Activated T-helper 1 cell treated with anti-CD3 and anti-CD28 coated beads, Interleukin-12 subunit alpha, Interleukin-12 subunit beta, Interleukin-2, Interleukin-4 antibody, amounts not matched to agents 30 ng/mL and 10 ng/mL and 1 ng/mL, durations not matched to agents 14 hours and 24 hours and 36 hours (primary cell): ENCODE data around the gene ZPLD1. TPM values are rescaled to one million over a fixed set of nuclear protein-coding genes. Genes with fewer than 3 reads are reported as not detected.

ENCODE experiments used
- DNase-seq: peaks from one replicate; pipeline ENCODE4 v3.0.0; 2021; ENCODE audit warnings: low spot score
- H3K27ac Mint-ChIP-seq: one replicate; pipeline ENCODE4 v1.8.0; 2021; ENCODE audit warnings: mild to moderate bottlenecking, mixed read lengths
- H3K27me3 Mint-ChIP-seq: one replicate; pipeline ENCODE4 v1.8.0; 2022; ENCODE audit warnings: mild to moderate bottlenecking, moderate library complexity, mixed read lengths; ENCODE audit not compliant: insufficient read depth
- H3K36me3 Mint-ChIP-seq: one replicate; pipeline ENCODE4 v1.8.0; 2021; ENCODE audit warnings: low read depth, mixed read lengths
- H3K4me1 Mint-ChIP-seq: one replicate; pipeline ENCODE4 v1.8.0; 2021; ENCODE audit warnings: low read depth, mixed read lengths
- H3K4me3 Mint-ChIP-seq: one replicate; pipeline ENCODE4 v1.8.0; 2021; ENCODE audit warnings: mild to moderate bottlenecking, moderate library complexity, mixed read lengths
- H3K9me3 Mint-ChIP-seq: one replicate; pipeline ENCODE4 v1.8.0; 2021; ENCODE audit warnings: mixed read lengths
- intact Hi-C: fragments of 100-400 bp; cut with micrococcal nuclease; formaldehyde crosslinking; loops from one replicate; pipeline ENCODE4 v1.15.1; 2024
- total RNA-seq: library from RNA; stranded (reverse); gene quantifications from 2 replicates; pipeline ENCODE4 v1.2.3, GENCODE V29; 2022

Gene ZPLD1
- total RNA-seq, 1 donor from 2014 or later = not detected

- H3K4me1 Mint-ChIP-seq = no peaks in the 10 kb centered on the region
These were observed 9.3 kb downstream of the ZPLD1 start for GRCh38 chr3:102444101-102444500.

GRCh38 chr3:102447272-102447671 lies 12.5 kb downstream of the ZPLD1 start:
- H3K4me1 Mint-ChIP-seq = no peaks in the 10 kb centered on the region
- intact Hi-C loops = no loop called here
- H3K27me3 Mint-ChIP-seq = peaks cover 2% of the 10 kb centered on the region
- no peaks in the 10 kb centered on the region for H3K36me3 Mint-ChIP-seq
- H3K27ac Mint-ChIP-seq = no peak overlapping the region
- no peak for DNase-seq
- no peak overlapping the region for H3K4me3 Mint-ChIP-seq
- H3K9me3 Mint-ChIP-seq = no peaks in the 10 kb centered on the region

More at GRCh38 chr3:102444101-102444500, 9.3 kb downstream of the ZPLD1 start:
- no peaks in the 10 kb centered on the region for H3K36me3 Mint-ChIP-seq
- H3K9me3 Mint-ChIP-seq = no peaks in the 10 kb centered on the region
- intact Hi-C loops = no loop called here
- H3K27ac Mint-ChIP-seq = no peak overlapping the region
- H3K4me3 Mint-ChIP-seq = no peak overlapping the region
- DNase-seq = no peak
- H3K27me3 Mint-ChIP-seq = peaks cover 2% of the 10 kb centered on the region

DNA sequence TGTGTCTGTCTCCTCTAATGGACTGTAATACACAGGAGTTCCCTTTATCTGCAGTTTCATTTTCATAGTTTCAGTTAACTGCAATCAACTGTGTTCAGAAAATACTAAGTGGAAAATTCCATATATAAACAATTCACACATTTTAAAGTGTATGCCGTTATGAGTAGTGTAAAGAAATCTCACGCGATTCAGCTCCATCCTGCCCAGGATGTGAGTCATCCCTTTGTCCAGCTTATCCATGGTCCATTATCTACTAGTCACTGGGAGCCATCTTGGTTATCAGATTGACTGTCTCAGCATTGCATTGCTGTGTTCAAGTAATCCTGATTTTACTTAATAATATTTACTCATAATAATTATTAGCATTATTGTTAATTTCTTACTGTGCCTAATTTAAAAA lies 14.5 kb downstream of the ZPLD1 start:
- no peak for DNase-seq
- Mint-ChIP-seq H3K9me3 (no peaks in the 10 kb centered on the region), H3K27ac (no peak overlapping the region), H3K36me3 (no peaks in the 10 kb centered on the region), H3K4me1 (no peaks in the 10 kb centered on the region), H3K4me3 (no peak overlapping the region), H3K27me3 (peaks cover 2% of the 10 kb centered on the region)
- intact Hi-C loops = no loop called here

DNA sequence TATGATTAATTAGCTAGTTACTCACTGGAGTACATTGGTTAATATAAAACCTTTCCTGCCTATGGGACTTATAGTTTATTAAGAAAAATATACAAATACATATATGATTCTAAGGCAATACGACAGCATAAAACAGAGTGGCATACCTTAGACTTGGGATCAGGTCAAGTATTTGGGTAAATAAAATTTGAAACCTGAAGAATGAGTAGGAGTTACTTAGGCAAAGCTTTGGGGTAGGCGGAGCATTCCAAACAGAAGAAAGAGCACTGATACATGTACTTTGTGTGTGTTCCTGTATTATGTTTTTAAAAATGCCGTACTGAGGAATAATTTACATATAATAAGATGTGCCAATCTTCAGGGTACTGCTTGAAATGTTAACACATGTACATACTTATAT lies 15.1 kb downstream of the ZPLD1 start:
- H3K4me3 Mint-ChIP-seq = no peak overlapping the region
- DNase-seq = no peak
- H3K4me1 Mint-ChIP-seq = no peaks in the 10 kb centered on the region
- no peak overlapping the region for H3K27ac Mint-ChIP-seq
- H3K36me3 Mint-ChIP-seq = no peaks in the 10 kb centered on the region
- intact Hi-C loops = no loop called here
- H3K27me3 Mint-ChIP-seq = peaks cover 2% of the 10 kb centered on the region
- no peaks in the 10 kb centered on the region for H3K9me3 Mint-ChIP-seq

- no peak overlapping the region for H3K27ac Mint-ChIP-seq
- no peak overlapping the region for H3K4me3 Mint-ChIP-seq
- H3K36me3 Mint-ChIP-seq = no peaks in the 10 kb centered on the region
- intact Hi-C loops = no loop called here
- no peak for DNase-seq
- H3K9me3 Mint-ChIP-seq = no peaks in the 10 kb centered on the region
- H3K4me1 Mint-ChIP-seq = no peaks in the 10 kb centered on the region
- peaks cover 2% of the 10 kb centered on the region for H3K27me3 Mint-ChIP-seq
These were observed 16.2 kb downstream of the ZPLD1 start for GRCh38 chr3:102450976-102451375.

GRCh38 chr3:102451543-102451942 lies 16.7 kb downstream of the ZPLD1 start:
- intact Hi-C loops = no loop called here

GRCh38 chr3:102454181-102454580 lies 19.4 kb downstream of the ZPLD1 start:
- H3K9me3 Mint-ChIP-seq = no peaks in the 10 kb centered on the region
- DNase-seq = no peak
- no peaks in the 10 kb centered on the region for H3K36me3 Mint-ChIP-seq
- H3K27ac Mint-ChIP-seq = no peak overlapping the region
- intact Hi-C loops = no loop called here
- H3K4me1 Mint-ChIP-seq = no peaks in the 10 kb centered on the region
- H3K27me3 Mint-ChIP-seq = no peaks in the 10 kb centered on the region
- no peak overlapping the region for H3K4me3 Mint-ChIP-seq

More at GRCh38 chr3:102451543-102451942, 16.7 kb downstream of the ZPLD1 start:
- no peak for DNase-seq
- H3K9me3 Mint-ChIP-seq = no peaks in the 10 kb centered on the region
- H3K36me3 Mint-ChIP-seq = no peaks in the 10 kb centered on the region
- H3K4me1 Mint-ChIP-seq = no peaks in the 10 kb centered on the region
- H3K27ac Mint-ChIP-seq = no peak overlapping the region
- H3K4me3 Mint-ChIP-seq = no peak overlapping the region
- H3K27me3 Mint-ChIP-seq = peaks cover under 1% of the 10 kb centered on the region

DNA sequence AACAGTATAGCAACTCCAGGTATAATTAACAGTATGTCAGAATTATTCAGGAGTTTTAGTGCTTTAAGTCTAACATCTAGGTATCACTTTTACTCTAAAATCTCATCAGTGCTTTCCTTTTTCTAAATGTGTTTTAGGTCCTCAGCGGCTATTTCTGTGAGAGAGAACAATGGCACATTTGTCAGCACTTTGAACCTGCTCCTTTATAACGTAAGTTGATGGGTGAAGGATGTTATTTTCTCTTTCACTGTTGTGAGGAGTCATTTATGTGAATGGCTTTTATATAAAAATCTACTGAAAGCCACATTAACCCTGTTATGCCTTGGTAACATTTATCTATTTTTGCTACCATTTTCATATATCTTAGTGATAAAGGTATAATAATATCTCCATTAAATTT lies 22.8 kb downstream of the ZPLD1 start:
- Mint-ChIP-seq H3K27me3 (peaks cover 3% of the 10 kb centered on the region), H3K36me3 (no peaks in the 10 kb centered on the region), H3K4me1 (no peaks in the 10 kb centered on the region), H3K27ac (no peak overlapping the region), H3K9me3 (no peaks in the 10 kb centered on the region), H3K4me3 (no peak overlapping the region)
- intact Hi-C loops = no loop called here
- no peak for DNase-seq

DNA sequence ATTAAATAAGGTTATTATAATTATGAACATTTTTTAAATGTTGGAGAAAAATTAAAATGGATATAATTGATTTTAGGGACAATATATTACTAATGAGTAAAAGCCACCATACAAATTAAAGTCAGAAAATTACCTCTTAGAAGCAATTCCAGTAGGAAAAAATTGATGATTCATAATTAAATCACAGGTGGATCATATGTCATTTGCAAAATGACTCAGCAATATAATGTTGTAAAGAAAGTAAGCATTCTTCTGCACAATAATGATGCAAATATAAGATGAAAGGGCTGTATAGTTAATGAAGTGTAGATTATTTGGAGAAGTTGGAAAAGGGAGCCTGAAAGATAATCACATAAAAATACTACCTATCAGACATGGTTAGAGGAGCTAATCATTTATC lies 25.8 kb downstream of the ZPLD1 start:
- Mint-ChIP-seq H3K27me3 (peaks cover 5% of the 10 kb centered on the region), H3K4me3 (no peak overlapping the region), H3K4me1 (no peaks in the 10 kb centered on the region), H3K9me3 (no peaks in the 10 kb centered on the region), H3K36me3 (no peaks in the 10 kb centered on the region), H3K27ac (no peak overlapping the region)
- intact Hi-C loops = no loop called here
- no peak for DNase-seq

- DNase-seq = no peak
- Mint-ChIP-seq H3K9me3 (no peaks in the 10 kb centered on the region), H3K27ac (no peak overlapping the region), H3K4me3 (no peak overlapping the region), H3K4me1 (no peaks in the 10 kb centered on the region), H3K36me3 (no peaks in the 10 kb centered on the region), H3K27me3 (peaks cover 9% of the 10 kb centered on the region)
- intact Hi-C loops = no loop called here
These were observed 29.4 kb downstream of the ZPLD1 start for GRCh38 chr3:102464261-102464660.

GRCh38 chr3:102466001-102466400 lies 31.2 kb downstream of the ZPLD1 start:
- no peak overlapping the region for H3K27ac Mint-ChIP-seq
- H3K4me1 Mint-ChIP-seq = no peaks in the 10 kb centered on the region
- no peaks in the 10 kb centered on the region for H3K9me3 Mint-ChIP-seq
- peaks cover 9% of the 10 kb centered on the region for H3K27me3 Mint-ChIP-seq
- no peak overlapping the region for H3K4me3 Mint-ChIP-seq
- intact Hi-C loops = no loop called here
- no peak for DNase-seq
- no peaks in the 10 kb centered on the region for H3K36me3 Mint-ChIP-seq

DNA sequence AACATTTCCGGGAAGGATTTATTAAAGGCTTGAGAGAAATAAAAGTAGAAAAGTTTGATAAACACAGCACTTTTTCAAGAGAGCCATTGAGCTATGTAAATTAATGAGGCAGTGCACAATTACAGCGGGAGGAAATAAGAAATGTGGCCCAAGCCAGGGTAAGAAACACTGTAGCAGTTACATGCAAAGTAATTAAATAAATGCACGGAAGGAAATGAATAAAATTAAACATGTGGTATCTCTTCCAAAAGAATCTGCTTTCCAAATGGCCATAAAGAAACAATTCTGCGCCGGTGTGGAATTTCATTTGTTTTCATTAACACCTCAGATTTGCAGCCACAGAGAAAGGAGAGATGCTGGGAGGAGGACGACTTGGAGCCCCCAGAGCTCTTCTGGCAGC lies 35.3 kb downstream of the ZPLD1 start:
- no peak for DNase-seq
- Mint-ChIP-seq H3K4me1 (no peaks in the 10 kb centered on the region), H3K27me3 (peaks cover 6% of the 10 kb centered on the region), H3K27ac (no peak overlapping the region), H3K9me3 (no peaks in the 10 kb centered on the region), H3K4me3 (no peak overlapping the region), H3K36me3 (no peaks in the 10 kb centered on the region)
- intact Hi-C loops = no loop called here

DNA sequence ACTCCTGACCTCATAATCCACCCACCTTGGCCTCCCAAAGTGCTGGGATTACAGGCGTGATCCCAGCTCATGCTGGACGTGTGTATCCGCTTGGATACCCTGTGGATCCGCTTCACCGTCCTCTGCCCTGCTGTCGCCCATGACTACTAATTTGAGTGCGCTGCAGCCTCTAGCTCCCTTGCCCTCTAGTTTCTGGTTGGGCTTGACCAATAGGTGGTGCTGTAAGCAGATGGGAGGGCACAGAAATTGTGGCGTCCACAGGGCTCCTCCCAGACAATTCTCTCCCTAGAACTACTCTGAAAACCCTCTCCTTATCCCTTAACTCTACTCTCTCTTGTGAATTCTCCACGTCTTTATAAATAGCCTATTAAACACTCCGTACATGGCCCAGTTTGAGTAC lies 36.2 kb downstream of the ZPLD1 start:
- peaks cover 2% of the 10 kb centered on the region for H3K27me3 Mint-ChIP-seq
- intact Hi-C loops = no loop called here
- no peak overlapping the region for H3K27ac Mint-ChIP-seq
- H3K36me3 Mint-ChIP-seq = no peaks in the 10 kb centered on the region
- H3K9me3 Mint-ChIP-seq = no peaks in the 10 kb centered on the region
- H3K4me3 Mint-ChIP-seq = no peak overlapping the region
- no peaks in the 10 kb centered on the region for H3K4me1 Mint-ChIP-seq
- no peak for DNase-seq

GRCh38 chr3:102471491-102471890 lies 36.7 kb downstream of the ZPLD1 start:
- no peak overlapping the region for H3K27ac Mint-ChIP-seq
- no peak for DNase-seq
- H3K27me3 Mint-ChIP-seq = peaks cover 2% of the 10 kb centered on the region
- H3K4me1 Mint-ChIP-seq = no peaks in the 10 kb centered on the region
- H3K36me3 Mint-ChIP-seq = no peaks in the 10 kb centered on the region
- no peaks in the 10 kb centered on the region for H3K9me3 Mint-ChIP-seq
- intact Hi-C loops = no loop called here
- no peak overlapping the region for H3K4me3 Mint-ChIP-seq
